Loucy (cell line): ENCODE measurements around the gene RPTOR.

Source experiments
- EZH2phosphoT487 ChIP-seq: fragments of 200-600 bp; IDR thresholded peaks from 2 replicates; pipeline ENCODE4 v1.6.1; 2018; ENCODE audit warnings: antibody characterized with exemption, mild to moderate bottlenecking, moderate library complexity, borderline replicate concordance
- TF ChIP-seq, protein P1 (sequence below): fragments of 200-600 bp; sonication (generic); conservative IDR thresholded peaks from 2 replicates; pipeline ENCODE4 v1.5.1; 2014; ENCODE audit warnings: mild to moderate bottlenecking, antibody characterized with exemption, low read length

DNA sequence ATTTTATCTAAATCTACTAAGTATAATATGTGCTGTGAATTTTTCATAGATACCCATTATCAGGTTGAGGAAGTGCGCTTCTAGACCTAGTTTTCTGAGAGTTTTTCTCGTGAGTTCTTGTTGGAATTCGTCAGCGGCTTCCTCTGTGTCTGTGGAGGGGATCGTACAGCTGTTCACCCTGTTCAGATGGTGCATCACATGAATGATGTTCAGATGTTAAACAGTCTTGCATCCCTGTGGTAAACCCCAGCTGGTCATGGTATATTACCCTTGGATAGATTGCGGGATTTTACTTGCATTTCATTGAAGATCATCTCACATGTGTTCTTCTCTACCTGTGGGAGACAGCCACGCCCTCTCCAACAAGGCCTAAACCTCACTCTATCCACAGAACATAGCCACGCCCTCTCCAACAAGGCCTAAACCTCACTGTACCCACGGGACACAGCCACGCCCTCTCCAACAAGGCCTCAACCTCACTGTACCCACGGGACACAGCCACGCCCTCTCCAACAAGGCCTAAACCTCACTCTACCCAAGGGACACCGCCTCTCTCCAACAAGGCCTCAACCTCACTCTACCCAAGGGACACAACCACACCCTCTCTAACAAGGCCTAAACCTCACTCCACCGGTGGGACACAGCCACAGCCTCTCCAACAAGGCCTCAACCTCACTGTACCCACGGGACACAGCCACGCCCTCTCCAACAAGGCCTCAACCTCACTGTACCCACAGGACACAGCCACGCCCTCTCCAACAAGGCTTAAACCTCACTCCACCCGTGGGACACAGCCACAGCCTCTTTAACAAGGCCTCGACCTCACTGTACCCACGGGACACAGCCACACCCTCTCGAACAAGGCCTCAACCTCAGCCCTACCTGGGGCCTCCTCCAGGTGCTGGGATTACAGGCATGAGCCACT lies 266.8 kb downstream of the RPTOR start:
- TF ChIP-seq, protein P1, sequence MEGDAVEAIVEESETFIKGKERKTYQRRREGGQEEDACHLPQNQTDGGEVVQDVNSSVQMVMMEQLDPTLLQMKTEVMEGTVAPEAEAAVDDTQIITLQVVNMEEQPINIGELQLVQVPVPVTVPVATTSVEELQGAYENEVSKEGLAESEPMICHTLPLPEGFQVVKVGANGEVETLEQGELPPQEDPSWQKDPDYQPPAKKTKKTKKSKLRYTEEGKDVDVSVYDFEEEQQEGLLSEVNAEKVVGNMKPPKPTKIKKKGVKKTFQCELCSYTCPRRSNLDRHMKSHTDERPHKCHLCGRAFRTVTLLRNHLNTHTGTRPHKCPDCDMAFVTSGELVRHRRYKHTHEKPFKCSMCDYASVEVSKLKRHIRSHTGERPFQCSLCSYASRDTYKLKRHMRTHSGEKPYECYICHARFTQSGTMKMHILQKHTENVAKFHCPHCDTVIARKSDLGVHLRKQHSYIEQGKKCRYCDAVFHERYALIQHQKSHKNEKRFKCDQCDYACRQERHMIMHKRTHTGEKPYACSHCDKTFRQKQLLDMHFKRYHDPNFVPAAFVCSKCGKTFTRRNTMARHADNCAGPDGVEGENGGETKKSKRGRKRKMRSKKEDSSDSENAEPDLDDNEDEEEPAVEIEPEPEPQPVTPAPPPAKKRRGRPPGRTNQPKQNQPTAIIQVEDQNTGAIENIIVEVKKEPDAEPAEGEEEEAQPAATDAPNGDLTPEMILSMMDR = no peak
- no peak for TF ChIP-seq EZH2phosphoT487
